GM21619 (cell line): ENCODE measurements around the gene DNAJC17.

ENCODE experiments used
- ATAC-seq: cut with Tn5 transposase; IDR thresholded peaks from one replicate; pipeline ENCODE4 v1.9.1; 2021; ENCODE audit not compliant: unreplicated experiment

DNAJC17 gene

DNA sequence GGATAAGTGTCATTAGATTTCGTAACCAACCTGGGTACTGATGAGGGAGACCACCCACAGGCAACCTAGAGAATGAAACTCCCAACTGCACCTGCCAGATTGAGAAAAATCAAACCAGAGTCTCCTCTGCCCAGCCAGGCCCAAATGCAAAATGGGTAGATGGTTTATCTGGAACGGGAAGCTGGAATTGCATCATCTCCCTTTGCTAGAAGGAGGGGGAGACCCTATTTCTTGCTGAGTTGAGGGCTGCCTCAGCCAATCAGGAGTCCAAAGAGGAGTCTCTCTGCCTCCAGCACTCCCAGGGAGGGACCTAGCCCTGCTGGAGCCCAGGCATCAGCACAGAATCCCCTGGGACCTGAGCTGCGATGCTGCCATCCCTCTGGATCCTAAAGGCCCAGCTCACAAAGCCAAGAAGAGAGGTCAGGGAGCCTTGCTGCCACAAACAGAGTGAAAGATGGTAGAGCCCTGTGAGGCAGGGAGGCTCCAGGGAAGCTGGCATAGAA, 60.3 kb downstream of the DNAJC17 start:
- no peak for ATAC-seq

DNA sequence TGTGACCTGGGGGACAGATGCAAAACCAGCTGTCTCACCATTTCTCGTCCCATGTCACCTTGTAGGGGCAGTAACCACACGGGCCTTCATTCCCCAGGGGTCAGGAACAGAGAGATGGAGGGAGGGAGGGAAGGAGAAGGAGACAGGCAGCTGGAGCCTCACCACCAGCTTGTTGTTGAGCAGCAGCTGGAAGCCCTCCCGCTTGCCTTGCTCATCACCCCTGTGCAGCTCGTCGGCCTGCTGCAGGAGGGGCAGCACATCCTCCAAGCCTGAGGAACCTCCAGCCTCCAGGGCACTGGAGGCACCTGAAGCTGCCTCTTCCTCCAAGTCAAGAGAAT, 62.5 kb downstream of the DNAJC17 start:
- ATAC-seq = no peak

DNA sequence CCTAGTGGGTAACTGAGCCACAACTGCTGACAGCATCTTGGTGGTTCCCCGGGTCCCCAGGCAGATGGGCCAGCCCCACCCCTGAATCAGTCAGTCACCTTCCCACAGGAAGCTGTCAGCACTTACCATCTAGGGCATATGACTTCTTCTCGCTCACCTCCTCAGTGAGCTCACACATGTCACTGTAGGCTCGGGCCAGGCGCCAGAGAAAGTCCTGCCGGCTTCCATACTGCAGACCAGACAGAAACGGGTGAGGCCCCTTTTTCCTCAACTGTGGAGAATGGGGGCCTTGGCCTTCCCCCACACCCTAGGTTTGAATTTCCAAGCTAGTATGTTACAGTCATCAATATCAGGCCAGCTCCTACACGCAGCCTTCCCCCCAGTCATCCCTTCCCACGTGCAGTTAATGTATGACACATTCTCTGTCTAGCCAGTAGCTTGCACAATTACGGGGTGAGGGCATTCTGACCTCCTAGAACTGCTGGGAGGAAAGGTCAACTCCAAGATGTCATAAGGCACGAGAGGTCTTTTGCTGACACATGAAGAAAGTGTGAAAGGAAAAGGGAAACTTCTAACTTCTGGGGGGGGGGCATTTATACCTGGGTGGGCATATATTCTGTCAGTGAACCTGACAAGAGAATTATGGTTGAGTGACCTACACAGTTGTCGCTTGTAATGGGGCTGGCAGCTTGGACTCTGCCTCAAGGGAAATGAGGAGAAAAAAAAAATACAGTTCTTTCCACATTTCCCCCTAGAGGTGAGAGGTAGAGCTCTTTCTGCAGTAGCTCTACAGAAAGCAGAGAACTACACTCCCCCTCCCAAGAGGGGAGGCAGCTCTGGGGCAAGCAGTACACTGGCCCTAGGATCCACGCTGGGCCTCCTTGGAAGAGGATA, 63.1 kb downstream of the DNAJC17 start:
- ATAC-seq = no peak

DNA sequence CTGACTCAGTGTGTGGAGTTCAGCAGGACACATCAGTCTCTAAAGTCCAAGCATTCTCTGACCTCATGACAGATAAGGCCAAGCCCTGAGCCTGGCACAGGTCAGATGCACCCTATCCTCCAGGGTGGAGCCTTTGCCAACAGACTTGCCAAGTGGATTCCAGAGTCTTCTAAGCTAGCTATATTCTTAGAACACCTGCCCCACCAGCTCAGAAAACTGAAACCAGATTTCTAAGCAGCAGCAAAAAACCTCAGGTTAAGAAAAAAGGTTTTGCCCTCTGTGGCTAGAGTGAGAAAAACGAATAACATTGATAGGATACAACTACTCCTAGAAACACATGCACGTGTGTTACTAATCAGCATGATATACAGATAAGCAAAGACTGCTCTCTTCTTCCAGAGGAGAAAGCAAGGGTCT, 63.8 kb downstream of the DNAJC17 start:
- no peak for ATAC-seq

DNA sequence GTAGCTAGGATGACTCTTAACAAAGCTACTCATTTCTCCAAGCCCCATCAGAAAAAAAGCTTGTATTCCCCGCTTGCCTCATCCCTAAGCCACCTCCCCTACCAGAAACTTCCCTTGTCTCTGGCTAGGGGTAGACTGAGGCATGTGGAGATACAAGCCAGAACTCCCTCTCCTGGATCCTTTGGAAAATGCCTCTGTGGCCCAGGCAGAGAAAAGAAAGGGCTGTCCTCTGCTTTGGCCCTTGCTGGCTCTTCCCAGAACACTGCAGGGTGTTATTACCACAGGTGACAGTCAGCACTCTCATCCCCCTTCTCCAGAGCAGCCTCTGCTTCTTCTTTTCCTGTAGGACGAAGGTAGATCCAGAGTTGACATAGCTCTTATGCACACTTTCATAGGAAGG, 67.4 kb downstream of the DNAJC17 start:
- no peak for ATAC-seq

DNA sequence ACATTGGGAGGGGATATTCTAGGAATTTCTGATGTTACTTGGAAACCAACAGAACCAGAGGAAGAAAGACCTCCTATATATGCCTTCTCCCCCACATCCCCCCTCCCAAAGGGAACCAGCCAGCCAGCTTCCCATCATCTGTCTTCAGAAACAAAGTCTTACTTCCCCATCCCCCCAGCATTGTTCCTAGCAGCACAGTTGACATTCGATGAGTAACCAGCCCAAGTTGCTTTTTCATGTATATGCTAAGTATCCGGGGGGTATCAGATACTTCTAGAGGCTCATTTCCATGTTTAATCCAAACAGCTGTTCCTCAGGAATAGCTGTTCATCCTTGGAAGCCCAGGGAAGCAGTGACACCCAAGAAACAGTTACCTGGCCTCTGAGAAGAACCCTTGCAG, 68.2 kb downstream of the DNAJC17 start:
- ATAC-seq = no peak

DNA sequence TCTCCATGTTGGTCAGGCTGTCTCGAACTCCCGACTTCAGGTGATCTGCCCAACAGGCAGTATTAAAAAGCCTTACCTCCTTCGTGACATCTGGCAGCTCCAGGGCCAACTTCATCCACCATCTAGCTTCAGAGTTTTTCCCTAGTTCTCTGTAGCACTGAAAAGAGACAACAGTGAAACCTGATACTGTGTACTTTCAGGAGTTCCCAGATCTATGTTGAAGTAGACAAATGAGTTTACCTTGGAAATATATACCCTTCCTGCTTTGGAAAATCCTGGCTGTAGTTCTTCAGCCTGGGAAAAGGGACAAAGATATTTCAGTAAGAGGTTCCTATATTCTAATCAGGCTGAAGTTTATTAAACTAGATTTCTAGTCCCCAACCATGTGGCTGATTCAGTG, 70.2 kb downstream of the DNAJC17 start:
- no peak for ATAC-seq

DNA sequence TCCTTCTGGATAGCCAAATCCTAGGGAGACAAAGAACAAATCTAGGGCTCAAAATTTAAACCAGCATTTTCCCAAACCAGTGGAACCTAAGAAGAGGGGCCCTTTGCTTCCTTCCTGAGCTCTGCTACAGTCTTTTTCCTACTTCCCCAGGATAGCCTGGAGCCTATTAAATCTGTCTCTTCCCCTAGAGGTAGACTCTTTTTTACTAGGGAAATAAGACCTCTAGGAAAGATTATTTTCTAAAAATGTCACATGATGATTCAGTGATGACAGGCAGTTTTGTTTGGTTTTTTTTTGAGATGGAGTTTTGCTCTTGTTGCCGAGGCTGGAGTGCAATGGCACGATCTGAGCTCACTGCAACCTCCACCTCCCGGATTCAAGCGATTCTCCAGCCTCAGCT, 70.7 kb downstream of the DNAJC17 start:
- ATAC-seq = no peak

DNA sequence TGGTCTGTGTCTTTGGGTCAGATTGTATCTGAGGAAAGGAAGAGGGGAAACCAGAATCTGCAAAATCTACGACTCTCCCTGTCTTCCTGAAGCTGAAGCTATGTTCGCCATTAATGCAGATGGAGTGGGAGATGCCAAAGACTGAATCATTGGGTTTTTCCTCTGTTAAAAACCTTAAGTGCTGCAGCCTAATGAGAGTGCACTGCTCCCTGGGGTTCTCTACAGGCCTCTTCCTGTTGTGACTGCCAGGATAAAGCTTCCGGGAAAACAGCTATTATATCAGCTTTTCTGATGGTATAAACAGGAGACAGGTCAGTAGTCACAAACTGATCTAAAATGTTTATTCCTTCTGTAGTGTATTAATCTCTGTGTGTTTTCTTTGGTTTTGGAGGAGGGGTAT, 76.2 kb downstream of the DNAJC17 start:
- ATAC-seq = no peak

DNA sequence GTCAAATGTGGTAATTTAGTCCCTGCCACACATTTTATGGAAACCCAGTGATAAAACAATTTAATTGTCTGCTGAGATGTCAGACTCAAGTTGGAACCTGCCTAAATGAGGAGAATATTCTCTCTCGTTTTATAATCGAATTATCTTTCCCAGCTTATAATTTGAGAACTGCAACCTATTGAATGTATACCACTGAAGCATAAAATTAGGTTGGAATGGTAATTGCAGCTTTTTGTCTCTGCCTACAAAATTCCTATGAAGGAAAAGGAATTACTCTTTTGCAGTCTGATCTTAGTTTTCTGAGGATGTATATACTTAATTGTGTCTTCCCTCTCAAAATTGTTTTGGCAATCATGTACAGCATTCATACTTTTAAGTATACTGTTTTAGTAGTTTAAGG, 83.4 kb downstream of the DNAJC17 start:
- no peak for ATAC-seq

DNA sequence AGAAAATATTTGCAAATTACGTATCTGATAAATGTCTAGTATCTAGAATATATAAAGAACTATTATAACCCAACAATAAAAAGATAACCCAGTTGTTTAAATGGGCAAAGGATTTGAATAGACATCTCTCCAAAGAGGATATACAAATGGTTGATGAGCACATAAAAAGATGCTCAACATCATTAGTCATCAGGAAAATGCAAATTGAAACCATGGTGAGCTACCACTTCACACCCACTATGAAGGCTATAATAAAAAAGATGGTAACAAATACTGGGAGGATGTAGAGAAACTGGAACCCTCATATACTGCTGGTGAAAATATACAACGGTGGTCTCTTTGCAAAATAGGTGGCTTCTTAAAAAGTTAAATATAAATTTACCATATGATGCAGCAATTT, 84.3 kb downstream of the DNAJC17 start:
- no peak for ATAC-seq

DNA sequence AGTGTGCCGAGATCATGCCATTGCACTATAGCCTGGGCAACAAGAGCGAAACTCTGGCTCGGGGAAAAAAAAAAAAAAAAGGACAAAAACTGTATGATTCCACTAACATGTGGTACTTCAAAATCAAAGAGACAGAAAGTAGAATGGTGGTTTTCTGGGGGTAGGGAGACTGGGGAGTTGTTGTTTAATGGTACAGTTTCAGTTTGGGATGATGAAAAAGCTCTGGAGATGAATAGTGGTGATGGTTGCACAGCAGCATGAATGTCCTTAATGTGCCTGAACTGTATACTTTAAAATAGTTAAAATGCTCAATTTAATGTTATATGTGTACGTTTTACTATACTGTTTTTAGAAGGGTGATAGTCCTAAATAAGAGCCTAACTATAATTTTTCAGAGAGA, 84.9 kb downstream of the DNAJC17 start:
- ATAC-seq = no peak

DNA sequence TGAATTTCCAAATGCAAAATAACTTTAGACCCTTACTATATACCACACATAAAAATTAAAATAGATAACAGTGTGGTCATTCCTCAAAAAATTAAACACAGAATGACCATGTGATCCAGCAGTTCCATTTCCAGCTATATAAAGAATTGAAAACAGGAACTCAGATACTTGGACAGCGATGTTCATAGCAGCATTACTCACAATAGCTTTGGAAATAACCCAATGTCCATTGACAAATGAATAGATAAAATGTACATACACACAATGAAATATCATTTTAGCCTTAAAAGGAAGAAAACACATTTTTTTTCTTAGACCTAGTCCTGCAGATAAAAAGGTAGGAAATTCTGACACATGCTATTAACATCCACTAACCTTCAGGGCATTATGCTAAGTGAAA, 85.6 kb downstream of the DNAJC17 start:
- ATAC-seq = no peak

DNA sequence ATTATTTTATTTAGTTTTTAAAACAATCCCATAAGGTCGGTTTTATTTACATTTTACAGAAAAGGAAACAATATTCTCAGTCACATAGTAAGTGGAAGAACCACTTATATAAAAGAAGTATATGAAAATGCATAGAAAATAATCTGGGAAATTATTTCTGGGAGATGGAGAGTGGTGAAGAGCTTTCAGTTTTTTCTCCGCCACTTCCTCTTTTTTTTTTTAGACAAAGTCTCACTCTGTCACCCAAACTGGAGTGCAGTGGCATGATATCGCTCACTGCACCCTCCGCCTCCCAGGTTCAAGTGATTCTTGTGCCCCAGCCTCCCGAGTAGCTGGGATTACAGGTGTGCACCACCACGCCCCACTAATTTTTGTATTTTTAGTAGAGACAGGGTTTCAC, 91.1 kb downstream of the DNAJC17 start:
- no peak for ATAC-seq
